ENCODE measurements around the gene HLA-DPB1.

HLA-DPB1 gene

DNA sequence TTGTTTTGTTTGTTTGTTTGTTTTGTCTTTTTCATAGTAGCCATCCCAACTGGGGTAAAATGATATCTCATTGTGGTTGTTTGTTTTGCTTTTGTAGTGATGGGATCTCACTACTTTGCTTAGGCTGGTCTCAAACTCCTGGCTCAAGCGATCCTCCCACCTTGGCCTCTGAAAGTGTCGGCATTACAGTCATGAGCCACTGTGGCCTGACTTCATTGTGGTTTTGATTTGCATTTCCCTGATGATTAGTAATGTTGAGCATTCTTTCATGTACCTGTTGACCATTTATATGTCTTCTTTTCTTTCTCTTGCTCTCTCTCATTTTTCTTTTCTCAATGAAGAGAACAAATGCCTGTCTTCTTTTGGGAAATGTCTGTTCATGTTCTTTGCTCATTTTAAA is 35.6 kb upstream of the HLA-DPB1 start:
- DNase-seq (ENCODE audit: low read depth), result no peak
- TF ChIP-seq, protein P1, sequence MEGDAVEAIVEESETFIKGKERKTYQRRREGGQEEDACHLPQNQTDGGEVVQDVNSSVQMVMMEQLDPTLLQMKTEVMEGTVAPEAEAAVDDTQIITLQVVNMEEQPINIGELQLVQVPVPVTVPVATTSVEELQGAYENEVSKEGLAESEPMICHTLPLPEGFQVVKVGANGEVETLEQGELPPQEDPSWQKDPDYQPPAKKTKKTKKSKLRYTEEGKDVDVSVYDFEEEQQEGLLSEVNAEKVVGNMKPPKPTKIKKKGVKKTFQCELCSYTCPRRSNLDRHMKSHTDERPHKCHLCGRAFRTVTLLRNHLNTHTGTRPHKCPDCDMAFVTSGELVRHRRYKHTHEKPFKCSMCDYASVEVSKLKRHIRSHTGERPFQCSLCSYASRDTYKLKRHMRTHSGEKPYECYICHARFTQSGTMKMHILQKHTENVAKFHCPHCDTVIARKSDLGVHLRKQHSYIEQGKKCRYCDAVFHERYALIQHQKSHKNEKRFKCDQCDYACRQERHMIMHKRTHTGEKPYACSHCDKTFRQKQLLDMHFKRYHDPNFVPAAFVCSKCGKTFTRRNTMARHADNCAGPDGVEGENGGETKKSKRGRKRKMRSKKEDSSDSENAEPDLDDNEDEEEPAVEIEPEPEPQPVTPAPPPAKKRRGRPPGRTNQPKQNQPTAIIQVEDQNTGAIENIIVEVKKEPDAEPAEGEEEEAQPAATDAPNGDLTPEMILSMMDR (IDR thresholded peaks at IDR 0.05; ENCODE audit: control insufficient read depth, insufficient read depth, low read depth, low read length, missing control alignments), result no peak
- H3K4me3 ChIP-seq (ENCODE audit: control insufficient read depth, low read depth, low read length), result no peak overlapping the region

DNA sequence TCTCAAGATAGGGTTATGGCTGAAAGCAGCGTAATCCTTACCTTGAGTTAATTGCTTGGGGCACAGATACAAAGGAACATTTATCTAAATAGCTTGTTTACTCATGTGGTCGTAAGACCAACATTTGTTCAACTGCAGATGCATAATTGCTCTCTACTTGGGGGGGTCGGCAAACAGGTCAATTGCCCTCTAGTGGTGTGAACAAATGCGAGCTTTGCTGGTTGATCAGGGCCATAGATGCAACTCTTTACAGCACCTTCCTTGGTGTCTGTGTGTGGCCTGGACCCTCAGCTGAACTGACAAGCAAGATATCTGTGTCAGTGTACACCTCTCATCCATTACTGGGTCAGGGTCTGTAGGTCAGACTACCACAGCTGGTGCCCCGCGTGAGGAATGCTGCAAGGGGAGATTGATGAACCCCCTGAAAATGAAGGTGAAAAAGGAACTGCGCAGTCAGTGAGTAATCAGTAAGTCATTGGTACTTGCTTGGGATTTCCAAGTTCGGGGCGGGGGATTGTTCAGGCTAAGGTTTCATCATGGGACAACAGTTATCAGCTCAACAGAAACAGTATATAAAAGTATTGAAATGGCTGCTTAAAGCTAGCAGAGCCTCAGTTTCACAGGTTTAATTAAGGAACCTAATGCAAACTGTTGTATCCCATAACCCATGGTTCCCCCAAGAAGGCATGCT is 26.3 kb upstream of the HLA-DPB1 start:
- no peak for DNase-seq (ENCODE audit: low read depth)
- TF ChIP-seq, protein P1 (IDR thresholded peaks at IDR 0.05; ENCODE audit: control insufficient read depth, insufficient read depth, low read depth, low read length, missing control alignments), result peak; percentile 19
- no peak overlapping the region for H3K4me3 ChIP-seq (ENCODE audit: control insufficient read depth, low read depth, low read length)

DNA sequence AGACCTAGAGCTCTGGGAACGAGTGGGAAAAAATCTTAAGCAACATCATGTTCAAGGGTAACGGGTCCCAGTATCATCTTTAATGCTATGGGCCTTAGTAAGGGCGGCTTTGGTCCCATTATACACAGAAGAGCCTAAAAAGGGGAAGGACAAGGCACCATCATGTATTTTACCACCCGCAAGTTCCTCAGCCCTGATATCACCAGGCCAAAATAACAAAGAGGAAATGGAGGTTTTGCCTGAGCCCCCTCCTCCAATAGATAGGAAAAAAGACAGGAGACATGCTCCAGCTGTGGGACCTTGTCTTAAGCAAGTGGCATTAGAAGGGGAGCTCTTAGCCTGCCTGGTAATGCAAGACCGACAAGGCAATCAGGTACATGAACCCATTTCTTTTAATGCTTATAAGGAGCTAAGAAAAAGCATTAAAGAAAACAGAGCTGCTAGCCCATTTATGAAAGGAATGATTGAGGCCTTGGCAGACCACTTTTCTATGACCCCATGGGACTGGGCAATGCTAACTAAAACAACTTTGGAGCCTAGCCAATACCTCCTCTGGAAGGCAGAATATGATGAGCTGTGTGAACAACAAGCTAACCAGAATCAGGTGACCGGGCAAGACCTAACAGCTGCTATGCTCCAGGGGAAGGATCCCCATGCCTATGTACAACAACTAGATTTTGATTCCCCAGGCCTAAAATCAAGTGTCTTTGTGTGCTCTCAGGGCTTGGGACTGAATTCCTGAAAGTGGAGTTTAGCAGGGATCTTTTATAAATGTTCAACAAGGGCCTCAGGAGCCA is 25.6 kb upstream of the HLA-DPB1 start:
- TF ChIP-seq, protein P1 (IDR thresholded peaks at IDR 0.05; ENCODE audit: control insufficient read depth, insufficient read depth, low read depth, low read length, missing control alignments), result no peak
- no peak overlapping the region for H3K4me3 ChIP-seq (ENCODE audit: control insufficient read depth, low read depth, low read length)
- DNase-seq (ENCODE audit: low read depth), result no peak

DNA sequence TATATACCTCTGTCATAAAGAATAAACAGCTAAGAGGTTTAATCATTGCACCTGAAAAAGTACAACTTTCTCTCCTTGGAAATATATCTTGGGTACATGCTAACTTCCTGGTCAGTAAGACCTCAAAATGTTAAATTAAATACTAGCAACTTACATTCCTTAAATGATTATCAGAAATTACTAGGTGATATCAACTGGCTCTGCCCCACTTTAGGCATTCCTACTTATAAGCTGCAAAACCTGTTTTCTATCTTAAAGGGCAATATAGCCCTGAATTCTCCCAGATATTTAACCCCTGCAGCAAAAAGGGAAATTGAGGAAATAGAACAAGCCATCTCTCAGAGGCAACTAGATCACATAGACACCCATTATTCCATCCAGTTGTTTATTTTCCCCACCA is 23.2 kb upstream of the HLA-DPB1 start:
- no peak for DNase-seq (ENCODE audit: low read depth)
- TF ChIP-seq, protein P1 (IDR thresholded peaks at IDR 0.05; ENCODE audit: control insufficient read depth, insufficient read depth, low read depth, low read length, missing control alignments), result no peak
- H3K4me3 ChIP-seq (ENCODE audit: control insufficient read depth, low read depth, low read length), result no peak overlapping the region

DNA sequence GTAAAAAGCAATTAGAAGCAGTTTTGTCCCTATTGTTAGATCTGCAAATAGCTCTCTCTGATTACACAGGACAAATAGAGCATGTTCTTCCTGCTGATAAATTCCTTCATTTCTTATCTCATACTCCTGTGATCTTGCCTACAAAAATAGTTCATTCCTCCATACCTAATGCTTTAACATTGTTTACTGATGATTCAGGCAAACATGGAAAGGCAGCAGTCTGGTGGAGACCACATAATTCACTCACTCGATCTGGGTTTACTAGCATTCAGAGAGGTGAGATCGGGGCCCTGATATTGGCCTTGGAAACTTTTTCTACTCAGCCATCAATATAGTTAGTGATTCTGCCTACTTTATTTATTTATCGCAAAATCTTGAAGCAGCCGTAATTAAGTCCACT is 22.6 kb upstream of the HLA-DPB1 start:
- DNase-seq (ENCODE audit: low read depth), result no peak
- TF ChIP-seq, protein P1 (IDR thresholded peaks at IDR 0.05; ENCODE audit: control insufficient read depth, insufficient read depth, low read depth, low read length, missing control alignments), result no peak
- H3K4me3 ChIP-seq (ENCODE audit: control insufficient read depth, low read depth, low read length), result no peak overlapping the region

DNA sequence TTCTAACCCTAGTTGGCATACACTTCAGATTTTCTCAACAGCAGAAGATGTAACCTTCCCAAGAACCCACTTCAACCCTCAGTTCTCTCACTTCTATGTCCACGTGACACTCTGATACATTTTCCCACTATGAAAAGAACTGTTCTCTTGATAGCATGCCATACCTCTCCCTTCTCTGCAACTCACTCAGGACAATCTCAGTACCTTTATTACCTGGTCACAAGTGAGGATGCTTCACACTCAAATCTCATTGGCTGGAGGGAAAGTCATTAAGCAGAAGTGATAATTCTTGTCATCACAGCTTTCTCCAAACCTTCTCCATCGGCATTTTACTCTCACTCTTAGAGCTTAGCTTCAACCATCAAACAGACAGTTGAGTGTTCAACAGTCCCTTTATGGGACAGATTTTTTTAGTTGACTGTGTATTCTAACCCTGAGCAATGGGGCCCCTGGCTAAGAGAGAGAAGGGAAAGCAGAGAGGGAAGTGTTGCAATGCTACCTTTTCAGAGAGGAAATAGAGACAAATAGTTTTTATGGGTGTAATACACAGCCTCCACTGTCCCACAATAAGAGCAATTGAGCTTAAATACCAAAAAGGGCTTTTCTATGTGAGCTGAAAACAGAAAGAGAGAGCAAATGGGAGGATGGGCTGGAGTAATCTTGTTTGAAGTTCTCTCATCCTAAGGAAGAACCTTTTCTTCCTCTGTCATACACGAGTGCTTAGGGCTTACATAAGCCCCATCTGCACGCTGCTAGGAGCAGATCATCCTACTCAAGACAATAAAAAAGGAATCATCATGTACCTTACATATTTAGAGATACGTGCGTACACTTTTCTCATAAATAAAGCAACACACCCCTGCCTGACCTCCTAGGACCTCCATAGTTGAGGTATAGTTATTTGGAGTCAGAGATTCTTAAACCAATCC is 18.3 kb upstream of the HLA-DPB1 start:
- no peak overlapping the region for H3K4me3 ChIP-seq (ENCODE audit: control insufficient read depth, low read depth, low read length)
- DNase-seq (ENCODE audit: low read depth), result no peak
- TF ChIP-seq, protein P1 (IDR thresholded peaks at IDR 0.05; ENCODE audit: control insufficient read depth, insufficient read depth, low read depth, low read length, missing control alignments), result no peak
